ENCODE data around the gene PNPLA1. TPM values are rescaled to one million over a fixed set of nuclear protein-coding genes. Genes with fewer than 3 reads are reported as not detected.

The PNPLA1 gene
- total and polyA plus RNA-seq, 12 donors: 0.21 to 0.28 TPM; not detected in 10

DNA sequence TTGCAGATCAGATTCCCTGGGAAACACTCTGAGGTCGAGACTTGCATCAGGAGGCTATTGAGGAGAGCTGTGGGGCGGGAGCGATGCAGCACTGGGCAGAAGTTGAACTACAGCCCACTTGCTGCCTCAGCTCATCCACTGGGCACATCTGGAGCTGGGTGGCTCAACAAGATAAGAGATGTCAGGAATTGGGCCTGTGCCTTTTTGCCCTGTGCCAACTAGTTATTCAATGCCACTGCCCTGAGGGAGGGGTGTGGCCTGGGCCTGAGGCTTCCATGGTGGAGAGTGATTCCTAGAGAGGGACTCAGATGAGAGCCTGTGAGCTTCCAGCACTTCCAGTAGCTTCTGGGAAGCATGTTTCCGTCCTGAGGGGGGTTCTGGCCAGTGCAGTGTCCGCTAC, 40.6 kb upstream of the PNPLA1 start:
- intact Hi-C loops (cut with DNase I): no loop called here
- Histone ChIP-seq H3K36me3 (peaks cover 0 to 97% (median 35%) of the 10 kb centered on the region in 9 donors), H3K27ac (no peak overlapping the region), H3K4me3 (no peak overlapping the region), H3K27me3 (no peaks in the 10 kb centered on the region), H3K9me3 (no peaks in the 10 kb centered on the region), H3K4me1 (peaks cover 0 to 12% (median 0%) of the 10 kb centered on the region in 9 donors)
- TF ChIP-seq, protein P1, sequence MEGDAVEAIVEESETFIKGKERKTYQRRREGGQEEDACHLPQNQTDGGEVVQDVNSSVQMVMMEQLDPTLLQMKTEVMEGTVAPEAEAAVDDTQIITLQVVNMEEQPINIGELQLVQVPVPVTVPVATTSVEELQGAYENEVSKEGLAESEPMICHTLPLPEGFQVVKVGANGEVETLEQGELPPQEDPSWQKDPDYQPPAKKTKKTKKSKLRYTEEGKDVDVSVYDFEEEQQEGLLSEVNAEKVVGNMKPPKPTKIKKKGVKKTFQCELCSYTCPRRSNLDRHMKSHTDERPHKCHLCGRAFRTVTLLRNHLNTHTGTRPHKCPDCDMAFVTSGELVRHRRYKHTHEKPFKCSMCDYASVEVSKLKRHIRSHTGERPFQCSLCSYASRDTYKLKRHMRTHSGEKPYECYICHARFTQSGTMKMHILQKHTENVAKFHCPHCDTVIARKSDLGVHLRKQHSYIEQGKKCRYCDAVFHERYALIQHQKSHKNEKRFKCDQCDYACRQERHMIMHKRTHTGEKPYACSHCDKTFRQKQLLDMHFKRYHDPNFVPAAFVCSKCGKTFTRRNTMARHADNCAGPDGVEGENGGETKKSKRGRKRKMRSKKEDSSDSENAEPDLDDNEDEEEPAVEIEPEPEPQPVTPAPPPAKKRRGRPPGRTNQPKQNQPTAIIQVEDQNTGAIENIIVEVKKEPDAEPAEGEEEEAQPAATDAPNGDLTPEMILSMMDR (IDR thresholded peaks at IDR 0.05): no peak
- DNase-seq: no peak
- 87 to 88% methylated on average over 5 of the region's 5 CpGs for whole genome bisulfite sequencing, 2 donors
- peak in 2 of 8 donors; percentile 24 to 37 for ATAC-seq

DNA sequence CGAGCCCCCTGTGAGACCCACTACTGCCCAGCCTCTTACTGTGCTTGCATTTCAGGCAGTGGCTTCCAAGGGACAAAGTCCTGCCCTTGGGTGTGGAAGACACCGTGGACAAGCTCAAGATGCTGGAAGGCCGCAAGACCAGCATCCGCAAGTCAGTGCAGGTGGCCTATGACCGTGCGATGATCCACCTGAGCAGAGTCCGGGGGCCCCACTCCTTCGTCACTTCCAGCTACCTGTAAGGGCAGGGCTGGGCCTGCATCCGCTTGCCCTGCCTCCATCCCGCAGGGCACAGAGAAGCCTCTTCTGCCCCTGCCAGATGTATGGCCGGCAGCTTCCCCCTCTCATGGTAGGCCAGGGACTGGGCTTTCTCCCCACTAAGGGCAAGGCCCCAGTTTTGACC, 39.5 kb upstream of the PNPLA1 start:
- ATAC-seq (no peak), DNase-seq (no peak)
- H3K4me3 ChIP-seq: no peak overlapping the region
- TF ChIP-seq, protein P1 (IDR thresholded peaks at IDR 0.05): no peak
- 97 to 98% methylated on average over 11 of the region's 11 CpGs for WGBS, 2 donors
- no peaks in the 10 kb centered on the region for H3K27me3 ChIP-seq
- H3K27ac ChIP-seq: no peak overlapping the region
- intact Hi-C loops (cut with DNase I): no loop called here
- no peaks in the 10 kb centered on the region for H3K9me3 ChIP-seq
- peaks cover 0 to under 1% (median 0%) of the 10 kb centered on the region in 9 donors for H3K4me1 ChIP-seq
- peaks cover 0 to 86% (median 30%) of the 10 kb centered on the region in 9 donors for H3K36me3 ChIP-seq

GRCh38 chr6:36232172-36232571, 37.7 kb upstream of the PNPLA1 start:
- TF ChIP-seq, protein P1 (IDR thresholded peaks at IDR 0.05): no peak
- Histone ChIP-seq H3K4me1 (no peaks in the 10 kb centered on the region), H3K27me3 (no peaks in the 10 kb centered on the region), H3K27ac (no peak overlapping the region), H3K4me3 (no peak overlapping the region), H3K9me3 (no peaks in the 10 kb centered on the region), H3K36me3 (peaks cover 0 to 68% (median 22%) of the 10 kb centered on the region in 9 donors)
- no peak for DNase-seq
- ATAC-seq: no peak
- 83 to 90% methylated on average over 4 of the region's 4 CpGs for WGBS, 2 donors
- intact Hi-C loops (cut with DNase I): no loop called here

DNA sequence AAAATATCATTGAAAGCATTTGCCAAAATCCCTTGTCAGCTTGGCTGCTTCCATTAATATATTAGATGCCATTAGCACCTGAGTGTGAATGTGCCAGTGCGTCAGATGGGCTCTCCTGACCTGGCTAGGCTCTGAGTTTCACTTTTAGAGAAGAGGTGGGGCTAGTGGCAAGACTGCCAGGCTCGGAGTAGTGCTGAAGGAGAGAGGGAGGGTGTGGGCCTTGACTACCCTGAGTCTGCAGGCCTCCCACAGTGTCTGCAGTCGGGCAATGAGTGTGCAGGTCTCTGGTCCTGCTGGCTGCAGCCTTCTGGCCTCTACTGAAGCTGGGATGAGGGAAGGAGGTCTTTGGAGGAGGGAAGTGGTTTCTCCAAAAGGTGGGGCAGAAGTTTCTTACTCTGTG, 34.6 kb upstream of the PNPLA1 start:
- H3K27ac ChIP-seq: no peak overlapping the region
- H3K27me3 ChIP-seq: no peaks in the 10 kb centered on the region
- ATAC-seq (peak in 1 of 8 donors; percentile 25), DNase-seq (no peak)
- no peak overlapping the region for H3K4me3 ChIP-seq
- WGBS, 2 donors: 59 to 69% methylated on average over 3 of the region's 3 CpGs
- no peaks in the 10 kb centered on the region for H3K9me3 ChIP-seq
- TF ChIP-seq, protein P1 (IDR thresholded peaks at IDR 0.05): no peak
- intact Hi-C loops (cut with DNase I): no loop called here
- H3K4me1 ChIP-seq: no peaks in the 10 kb centered on the region
- peaks cover 0 to 37% (median 14%) of the 10 kb centered on the region in 9 donors for H3K36me3 ChIP-seq

Data from heart right ventricle (tissue), 16 donors.